PC-3 (cell line): Measurements from ENCODE around the gene YLPM1. TPM values are rescaled to one million over a fixed set of nuclear protein-coding genes. Genes with fewer than 3 reads are reported as not detected.

ENCODE experiments used
- ATAC-seq: fragments of 200-7000 bp; cut with Tn5 transposase; 2 replicates; pipeline ENCODE4 v1.9.1; 2020; ENCODE audit warnings: mild to moderate bottlenecking, moderate library complexity
- BruUV-seq: library from RNA; stranded (reverse); fragments of 400-500 nt; replicated peaks from 2 replicates; lab custom pipeline; 2021; lab: Mats Ljungman, UMichigan
- CTCF ChIA-PET: fragments of 300-600 bp; sonication (Branson Sonifier 250); formaldehyde crosslinking; loops from one replicate; lab custom pipeline; 2022; ENCODE audit warnings: antibody characterized with exemption; lab: Charles Lee
- POLR2A ChIA-PET: fragments of 300-600 bp; sonication (Branson Sonifier 250); formaldehyde crosslinking; loops from one replicate; lab custom pipeline; 2022; ENCODE audit warnings: antibody characterized with exemption; ENCODE audit not compliant: unreplicated experiment; lab: Charles Lee
- DNase-seq: peaks from one replicate; pipeline ENCODE4 v3.0.0-alpha.2; 2015
- H2AFZ ChIP-seq: fragments of 300-600 bp; sonication (generic); 2 replicates; pipeline ENCODE4 v1.6.0; 2016; ENCODE audit warnings: antibody characterized with exemption, low read length
- H3F3A ChIP-seq: fragments of 300-600 bp; sonication (generic); one replicate; pipeline ENCODE4 v1.6.0; 2017; ENCODE audit warnings: antibody characterized with exemption, low read length, control low read depth, mild to moderate bottlenecking; ENCODE audit not compliant: unreplicated experiment
- H3K27ac ChIP-seq: fragments of 300-600 bp; sonication (generic); 2 replicates; pipeline ENCODE4 v1.5.1; 2016; ENCODE audit warnings: mild to moderate bottlenecking, low read length
- H3K27me3 ChIP-seq: fragments of 300-600 bp; sonication (generic); 2 replicates; pipeline ENCODE4 v1.6.1; 2016; ENCODE audit warnings: low read length, mixed read lengths
- H3K36me3 ChIP-seq: fragments of 300-600 bp; sonication (generic); 2 replicates; pipeline ENCODE4 v1.6.1; 2016; ENCODE audit warnings: low read depth, mixed run types, low read length, mixed read lengths
- H3K4me1 ChIP-seq: fragments of 300-600 bp; sonication (generic); 2 replicates; pipeline ENCODE4 v1.5.1; 2016; ENCODE audit warnings: low read length; ENCODE audit not compliant: insufficient read depth
- H3K4me2 ChIP-seq: fragments of 300-600 bp; sonication (generic); 2 replicates; pipeline ENCODE4 v1.6.0; 2016; ENCODE audit warnings: low read length
- H3K4me3 ChIP-seq: fragments of 300-600 bp; sonication (generic); 2 replicates; pipeline ENCODE4 v1.5.1; 2016; ENCODE audit warnings: mild to moderate bottlenecking, low read length, mixed read lengths
- H3K79me2 ChIP-seq: fragments of 300-600 bp; sonication (generic); 2 replicates; pipeline ENCODE4 v1.6.1; 2017; ENCODE audit warnings: low read length, mixed read lengths
- H3K9ac ChIP-seq: fragments of 300-600 bp; sonication (generic); 2 replicates; pipeline ENCODE4 v1.6.0; 2016; ENCODE audit warnings: mild to moderate bottlenecking, low read length
- H3K9me2 ChIP-seq: fragments of 300-600 bp; sonication (generic); replicated peaks from 2 replicates; pipeline ENCODE4 v1.6.1; 2016; ENCODE audit warnings: mixed run types, low read length, mixed read lengths
- H3K9me3 ChIP-seq: fragments of 300-600 bp; sonication (generic); 2 replicates; pipeline ENCODE4 v1.6.1; 2016; ENCODE audit warnings: low read length, mixed read lengths
- H4K20me1 ChIP-seq: fragments of 300-600 bp; sonication (generic); 2 replicates; pipeline ENCODE4 v1.6.1; 2016; ENCODE audit warnings: low read length, mixed read lengths
- EZH2 ChIP-seq: fragments of 300-600 bp; sonication (generic); IDR thresholded peaks from one replicate; pipeline ENCODE4 v1.6.1; 2017; ENCODE audit warnings: antibody characterized with exemption, mild to moderate bottlenecking, low read length; ENCODE audit not compliant: unreplicated experiment
- EZH2phosphoT487 ChIP-seq: fragments of 300-600 bp; sonication (generic); IDR thresholded peaks from 2 replicates; pipeline ENCODE4 v1.6.1; 2018; ENCODE audit warnings: mild to moderate bottlenecking, antibody characterized with exemption, low read length, borderline replicate concordance
- intact Hi-C: fragments of 100-400 bp; cut with micrococcal nuclease; formaldehyde crosslinking; loops from 2 replicates; pipeline ENCODE4 v1.9.0; 2023
- total RNA-seq: library from RNA; depleted of rRNA; stranded (reverse); fragments of >200 nt; gene quantifications from 2 replicates; pipeline ENCODE4 v1.2.3, GENCODE V29; 2014
- TF ChIP-seq, protein P1 (sequence below): fragments of 300-600 bp; sonication (generic); conservative IDR thresholded peaks from 2 replicates; pipeline ENCODE4 v1.5.1; 2017; ENCODE audit warnings: antibody characterized with exemption, low read depth, mild to moderate bottlenecking, low read length

Gene YLPM1
- total RNA-seq, 1 experiment from 2014 or later = 25.1 TPM

DNA sequence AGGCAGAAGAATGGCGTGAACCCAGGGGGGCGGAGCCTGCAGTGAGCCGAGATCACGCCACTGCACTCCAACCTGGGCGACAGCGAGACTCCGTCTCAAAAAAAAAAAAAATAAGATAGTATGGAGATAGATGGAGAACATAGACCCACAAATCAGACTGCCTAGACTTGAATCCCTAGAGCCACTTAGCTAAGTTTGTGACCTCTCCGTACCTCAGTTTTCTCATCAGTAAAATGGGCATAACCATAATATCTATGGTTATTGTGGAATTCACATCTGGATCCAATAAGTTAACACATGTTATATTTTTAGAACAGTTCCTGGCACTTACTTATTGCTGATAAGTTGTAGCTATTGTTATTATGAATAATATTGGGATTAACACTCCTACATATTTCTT lies 105.6 kb downstream of the YLPM1 start:
- H3K27ac ChIP-seq = no peak overlapping the region
- no peak overlapping the region for H2AFZ ChIP-seq
- DNase-seq = no peak
- H3F3A ChIP-seq = no peaks in the 10 kb centered on the region
- TF ChIP-seq, protein P1, sequence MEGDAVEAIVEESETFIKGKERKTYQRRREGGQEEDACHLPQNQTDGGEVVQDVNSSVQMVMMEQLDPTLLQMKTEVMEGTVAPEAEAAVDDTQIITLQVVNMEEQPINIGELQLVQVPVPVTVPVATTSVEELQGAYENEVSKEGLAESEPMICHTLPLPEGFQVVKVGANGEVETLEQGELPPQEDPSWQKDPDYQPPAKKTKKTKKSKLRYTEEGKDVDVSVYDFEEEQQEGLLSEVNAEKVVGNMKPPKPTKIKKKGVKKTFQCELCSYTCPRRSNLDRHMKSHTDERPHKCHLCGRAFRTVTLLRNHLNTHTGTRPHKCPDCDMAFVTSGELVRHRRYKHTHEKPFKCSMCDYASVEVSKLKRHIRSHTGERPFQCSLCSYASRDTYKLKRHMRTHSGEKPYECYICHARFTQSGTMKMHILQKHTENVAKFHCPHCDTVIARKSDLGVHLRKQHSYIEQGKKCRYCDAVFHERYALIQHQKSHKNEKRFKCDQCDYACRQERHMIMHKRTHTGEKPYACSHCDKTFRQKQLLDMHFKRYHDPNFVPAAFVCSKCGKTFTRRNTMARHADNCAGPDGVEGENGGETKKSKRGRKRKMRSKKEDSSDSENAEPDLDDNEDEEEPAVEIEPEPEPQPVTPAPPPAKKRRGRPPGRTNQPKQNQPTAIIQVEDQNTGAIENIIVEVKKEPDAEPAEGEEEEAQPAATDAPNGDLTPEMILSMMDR = no peak
- no peak for TF ChIP-seq EZH2
- no peak for TF ChIP-seq EZH2phosphoT487
- POLR2A ChIA-PET = no interaction called here
- no peak overlapping the region for H3K4me3 ChIP-seq
- no peak overlapping the region for H3K4me2 ChIP-seq
- CTCF ChIA-PET = interaction anchor here (0.6 kb wide), 1 partner anchor 9 kb away, joined by 4 read pairs; no protein-coding TSS in a partner anchor
- H3K36me3 ChIP-seq = no peaks in the 10 kb centered on the region
- ATAC-seq = no peak
- H3K27me3 ChIP-seq = peaks cover 11% of the 10 kb centered on the region
- no peak overlapping the region for H3K9ac ChIP-seq
- H4K20me1 ChIP-seq = no peaks in the 10 kb centered on the region
- H3K4me1 ChIP-seq = no peaks in the 10 kb centered on the region
- BruUV-seq = no TSS peak
- H3K9me3 ChIP-seq = no peaks in the 10 kb centered on the region
- H3K79me2 ChIP-seq = no peaks in the 10 kb centered on the region
- intact Hi-C loops = no loop called here
- no peaks in the 10 kb centered on the region for H3K9me2 ChIP-seq

DNA sequence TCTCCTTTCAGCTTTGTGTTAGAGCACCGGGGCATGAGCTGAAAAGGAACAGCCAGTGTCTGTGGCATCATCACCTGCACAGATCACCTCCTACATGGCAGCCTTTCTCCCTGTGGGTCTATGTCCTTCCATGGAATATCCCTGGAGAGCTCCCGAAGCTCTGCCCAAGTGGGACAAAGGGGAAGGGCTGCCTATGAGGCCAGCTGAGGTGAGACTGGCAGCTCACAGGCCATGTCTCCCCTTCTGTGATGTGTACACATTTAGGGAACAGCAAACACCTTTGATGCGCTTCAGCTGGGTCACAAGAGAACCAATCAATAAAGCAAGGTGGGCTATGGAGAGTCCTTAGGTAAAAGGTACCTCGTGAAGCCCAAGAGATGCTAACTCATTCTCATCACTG lies 108.7 kb downstream of the YLPM1 start:
- ChIA-PET POLR2A (no interaction called here), CTCF (interaction anchor here (0.7 kb wide), 1 partner anchor 10 kb away, joined by 4 read pairs; no protein-coding TSS in a partner anchor)
- no peak overlapping the region for H3K4me3 ChIP-seq
- intact Hi-C loops = no loop called here
- DNase-seq (no peak), ATAC-seq (no peak)
- no peaks in the 10 kb centered on the region for H3K4me1 ChIP-seq
- BruUV-seq = no TSS peak
- no peaks in the 10 kb centered on the region for H4K20me1 ChIP-seq
- no peaks in the 10 kb centered on the region for H3K79me2 ChIP-seq
- no peaks in the 10 kb centered on the region for H3K9me3 ChIP-seq
- no peak overlapping the region for H3K4me2 ChIP-seq
- H3K9ac ChIP-seq = no peak overlapping the region
- no peaks in the 10 kb centered on the region for H3K9me2 ChIP-seq
- H3F3A ChIP-seq = no peaks in the 10 kb centered on the region
- TF ChIP-seq, protein P1 = no peak
- H3K27me3 ChIP-seq = peaks cover 11% of the 10 kb centered on the region
- H3K27ac ChIP-seq = no peak overlapping the region
- H2AFZ ChIP-seq = no peak overlapping the region
- no peaks in the 10 kb centered on the region for H3K36me3 ChIP-seq

DNA sequence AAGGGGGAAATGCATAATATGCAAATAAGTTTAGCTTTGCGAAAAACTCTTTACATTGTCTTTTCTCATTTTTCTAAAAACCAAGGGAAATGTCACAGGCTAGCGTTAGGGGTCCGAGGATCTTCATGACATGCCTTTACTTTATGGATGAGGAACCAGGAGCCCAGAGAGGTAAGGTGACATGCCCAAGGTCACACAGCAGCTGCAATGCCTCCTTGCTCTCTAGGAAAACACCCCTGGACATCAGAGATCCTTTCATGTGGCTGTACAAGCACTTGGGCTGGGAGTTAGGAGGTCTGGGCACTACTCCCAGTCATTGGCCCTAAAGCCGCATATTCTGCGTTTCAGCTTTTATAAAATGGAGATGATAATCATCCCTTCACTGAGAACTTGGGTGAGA lies 112.1 kb downstream of the YLPM1 start:
- ChIA-PET CTCF (no interaction called here), POLR2A (interaction anchor here (0.6 kb wide), 1 partner anchor 22 kb away, joined by 5 read pairs; no protein-coding TSS in a partner anchor)
- no peak for ATAC-seq

More for the DNA sequence above, 112.1 kb downstream of the YLPM1 start:
- no peaks in the 10 kb centered on the region for H4K20me1 ChIP-seq
- H3K9ac ChIP-seq = no peak overlapping the region
- BruUV-seq = no TSS peak
- no peak overlapping the region for H3K27ac ChIP-seq
- no peaks in the 10 kb centered on the region for H3K36me3 ChIP-seq
- H3K27me3 ChIP-seq = no peaks in the 10 kb centered on the region
- TF ChIP-seq EZH2 (no peak), EZH2phosphoT487 (no peak)
- TF ChIP-seq, protein P1 = no peak
- intact Hi-C loops = no loop called here
- peaks cover 10% of the 10 kb centered on the region for H3K4me1 ChIP-seq
- H3K9me3 ChIP-seq = no peaks in the 10 kb centered on the region
- no peaks in the 10 kb centered on the region for H3F3A ChIP-seq
- H2AFZ ChIP-seq = no peak overlapping the region
- H3K4me2 ChIP-seq = no peak overlapping the region
- H3K9me2 ChIP-seq = no peaks in the 10 kb centered on the region
- no peak for DNase-seq
- H3K4me3 ChIP-seq = no peak overlapping the region
- no peaks in the 10 kb centered on the region for H3K79me2 ChIP-seq
